GM21717 (cell line): ENCODE results near the gene KRTAP10-7.
"Not testable (repeated sequence)": the region's sequence is repeated elsewhere in the genome, so short reads cannot be mapped to it uniquely, and the experiment has no call there.

ENCODE experiments used
- ATAC-seq: cut with Tn5 transposase; IDR thresholded peaks from one replicate; pipeline ENCODE4 v1.9.1; 2021; ENCODE audit warnings: mild to moderate bottlenecking, moderate library complexity; ENCODE audit not compliant: unreplicated experiment

KRTAP10-7 gene

GRCh38 chr21:44600118-44600978 lies at the start of gene KRTAP10-7:
Gene KRTAP10-7, plus strand, starts transcription at chr21:44600597. Its CDS starts 25 bp downstream, at chr21:44600622.
- ATAC-seq: not testable (repeated sequence)

- ATAC-seq: no peak
Measured at GRCh38 chr21:44550807-44551206, 49.6 kb upstream of the KRTAP10-7 start.

- no peak for ATAC-seq
Measured at GRCh38 chr21:44551340-44551961, 48.9 kb upstream of the KRTAP10-7 start, which contains the start of gene KRTAP10-2. Gene KRTAP10-2, minus strand, starts transcription at chr21:44551505. Its CDS starts 47 bp downstream, at chr21:44551458.

GRCh38 chr21:44552136-44552535 lies 48.3 kb upstream of the KRTAP10-7 start:
- ATAC-seq: no peak

- no peak for ATAC-seq
Measured at GRCh38 chr21:44552681-44553080, 47.7 kb upstream of the KRTAP10-7 start.

- ATAC-seq: no peak
Measured at GRCh38 chr21:44555200-44555875, 45.1 kb upstream of the KRTAP10-7 start.

- no peak for ATAC-seq
Measured at GRCh38 chr21:44556879-44557278, 43.5 kb upstream of the KRTAP10-7 start.

GRCh38 chr21:44557491-44558328 lies 42.7 kb upstream of the KRTAP10-7 start:
- no peak for ATAC-seq

GRCh38 chr21:44558329-44558675 lies 42.1 kb upstream of the KRTAP10-7 start:
- not testable (repeated sequence) for ATAC-seq

- no peak for ATAC-seq
Measured at GRCh38 chr21:44558695-44559094, 41.7 kb upstream of the KRTAP10-7 start, which contains the start of gene KRTAP10-3. Gene KRTAP10-3, minus strand, starts transcription at chr21:44558795. Its CDS starts 80 bp downstream, at chr21:44558715.

- ATAC-seq: no peak
Measured at GRCh38 chr21:44564099-44564498, 36.3 kb upstream of the KRTAP10-7 start.

GRCh38 chr21:44564886-44565598 lies 35.4 kb upstream of the KRTAP10-7 start:
- ATAC-seq: no peak

- no peak for ATAC-seq
Measured at GRCh38 chr21:44566403-44566802, 34.0 kb upstream of the KRTAP10-7 start.

- ATAC-seq: no peak
Measured at GRCh38 chr21:44567481-44568171, 32.8 kb upstream of the KRTAP10-7 start.

- ATAC-seq: no peak
Measured at GRCh38 chr21:44568261-44568660, 32.1 kb upstream of the KRTAP10-7 start.

- no peak for ATAC-seq
Measured at GRCh38 chr21:44568667-44569556, 31.5 kb upstream of the KRTAP10-7 start.

- no peak for ATAC-seq
Measured at GRCh38 chr21:44569861-44570517, 30.4 kb upstream of the KRTAP10-7 start.

- no peak for ATAC-seq
Measured at GRCh38 chr21:44571296-44571695, 29.1 kb upstream of the KRTAP10-7 start.
